H1 (cell line): Measurements from ENCODE around the gene SPTBN5. TPM values are rescaled to one million over a fixed set of nuclear protein-coding genes. Genes with fewer than 3 reads are reported as not detected.

Experiments
- CTCF ChIA-PET: fragments of 300-600 bp; sonication (Branson Sonifier 250); formaldehyde crosslinking; loops from one replicate; lab custom pipeline; 2021; ENCODE audit not compliant: partially characterized antibody; lab: Charles Lee
- POLR2A ChIA-PET: fragments of 300-600 bp; sonication (Branson Sonifier 250); formaldehyde crosslinking; loops from one replicate; lab custom pipeline; 2021; ENCODE audit warnings: inconsistent platforms; ENCODE audit not compliant: partially characterized antibody; lab: Charles Lee
- DNase-seq, 2 experiments: peaks; one replicate each; pipeline versions ENCODE4 v3.0.0 to v3.0.0-alpha.2; 2010 to 2022; ENCODE audit warnings: low spot score in 2 of 2, low read depth in 1 of 2, mixed read lengths in 1 of 2
- FAIRE-seq: peaks from 2 replicates; lab custom pipeline; 2011; peaks lifted over from hg19 to GRCh38; lab: Jason Lieb, UNC
- H2AFZ ChIP-seq: 2 replicates; pipeline ENCODE4 v1.8.1; 2012; ENCODE audit warnings: low read length, inconsistent platforms
- H2AK5ac ChIP-seq: 2 replicates; pipeline ENCODE4 v1.6.1; 2013; ENCODE audit warnings: low read depth, low read length
- H2BK120ac ChIP-seq: replicated peaks from 2 replicates; pipeline ENCODE3; 2013; ENCODE audit warnings: low read depth, low read length, inconsistent platforms
- H2BK12ac ChIP-seq: 2 replicates; pipeline ENCODE4 v1.6.1; 2013; ENCODE audit warnings: low read depth, low read length
- H2BK15ac ChIP-seq: 2 replicates; pipeline ENCODE4 v1.6.1; 2013; ENCODE audit warnings: low read length
- H2BK20ac ChIP-seq: 2 replicates; pipeline ENCODE4 v1.6.1; 2013; ENCODE audit warnings: low read length
- H2BK5ac ChIP-seq: 2 replicates; pipeline ENCODE4 v1.6.1; 2013; ENCODE audit warnings: low read depth, low read length
- H3K14ac ChIP-seq: 2 replicates; pipeline ENCODE4 v1.6.1; 2013; ENCODE audit warnings: inconsistent platforms; ENCODE audit not compliant: insufficient read length
- H3K18ac ChIP-seq: 2 replicates; pipeline ENCODE4 v1.6.1; 2013; ENCODE audit warnings: low read length; ENCODE audit errors: extremely low read depth
- H3K23ac ChIP-seq: 2 replicates; pipeline ENCODE4 v1.6.1; 2013; ENCODE audit warnings: inconsistent platforms; ENCODE audit not compliant: insufficient read length
- H3K23me2 ChIP-seq: 2 replicates; pipeline ENCODE4 v1.6.1; 2013; ENCODE audit warnings: low read depth, low read length
- H3K27ac ChIP-seq: 2 replicates; pipeline ENCODE4 v1.6.1; 2011; ENCODE audit warnings: low read depth, low read length, inconsistent platforms
- H3K27me3 ChIP-seq, 4 experiments: replicated peaks in 1 of 4; 1 replicate in 1 of 4; 2 replicates in 3 of 4; pipeline versions ENCODE4 v1.6.1 to v1.8.1; 2011 to 2013; ENCODE audit warnings: low read length in 3 of 4, mild to moderate bottlenecking in 3 of 4, inconsistent platforms in 2 of 4, mixed read lengths in 2 of 4, moderate library complexity in 1 of 4; ENCODE audit not compliant: control insufficient read depth in 3 of 4, insufficient read depth in 3 of 4; ENCODE audit errors: extremely low read depth in 1 of 4
- H3K36me3 ChIP-seq, 4 experiments: 2 replicates each; pipeline versions ENCODE4 v1.6.1 to v1.8.1; 2011 to 2013; ENCODE audit warnings: mild to moderate bottlenecking in 4 of 4, low read length in 3 of 4, moderate library complexity in 2 of 4, control low read depth in 1 of 4, inconsistent platforms in 1 of 4; ENCODE audit not compliant: insufficient read depth in 4 of 4, control insufficient read depth in 2 of 4
- H3K4ac ChIP-seq: replicated peaks from 2 replicates; pipeline ENCODE3; 2013; ENCODE audit warnings: low read length, low read depth, mixed read lengths, inconsistent platforms; ENCODE audit not compliant: insufficient read length
- H3K4me1 ChIP-seq, 4 experiments: replicated peaks in 1 of 4; 1 replicate in 1 of 4; 2 replicates in 3 of 4; pipeline versions ENCODE4 v1.6.1 to v1.8.1; 2011 to 2013; ENCODE audit warnings: low read length in 3 of 4, inconsistent platforms in 2 of 4, mixed read lengths in 1 of 4; ENCODE audit not compliant: insufficient read depth in 4 of 4, control insufficient read depth in 3 of 4
- H3K4me2 ChIP-seq, 2 experiments: 2 replicates each; pipeline versions ENCODE4 v1.6.1 to v1.8.1; 2011 to 2013; ENCODE audit warnings: low read depth in 2 of 2, low read length in 2 of 2, control low read depth in 1 of 2, inconsistent platforms in 1 of 2, mild to moderate bottlenecking in 1 of 2; ENCODE audit not compliant: insufficient read depth in 1 of 2
- H3K4me3 ChIP-seq, 4 experiments: fragments of 200-600, 300-600 bp in 1 of 4; sonication (generic), shearing (Covaris generic), sonication (Bioruptor Twin) in 1 of 4; 2 replicates each; pipeline versions ENCODE4 v1.5.1 to v1.8.1; 2011 to 2016; ENCODE audit warnings: low read length in 4 of 4, low read depth in 3 of 4, control low read depth in 2 of 4, inconsistent platforms in 2 of 4, mild to moderate bottlenecking in 2 of 4, mixed read lengths in 1 of 4, moderate library complexity in 1 of 4; ENCODE audit not compliant: insufficient read depth in 2 of 4; ENCODE audit errors: extremely low read depth in 1 of 4
- H3K56ac ChIP-seq: replicated peaks from 2 replicates; pipeline ENCODE3; 2013; ENCODE audit warnings: low read depth, mild to moderate bottlenecking, mixed read lengths, low read length, inconsistent platforms; ENCODE audit not compliant: insufficient read length
- H3K79me1 ChIP-seq: 2 replicates; pipeline ENCODE4 v1.6.1; 2013; ENCODE audit warnings: low read depth, low read length, control low read depth
- H3K79me2 ChIP-seq, 2 experiments: 2 replicates each; pipeline versions ENCODE4 v1.6.1 to v1.8.1; 2012 to 2013; ENCODE audit warnings: low read length in 2 of 2, mild to moderate bottlenecking in 2 of 2, inconsistent platforms in 1 of 2; ENCODE audit not compliant: insufficient read depth in 2 of 2, control insufficient read depth in 1 of 2
- H3K9ac ChIP-seq, 4 experiments: replicated peaks in 1 of 4; 1 replicate in 1 of 4; 2 replicates in 3 of 4; pipeline versions ENCODE4 v1.6.1 to v1.8.1; 2011 to 2013; ENCODE audit warnings: low read depth in 3 of 4, low read length in 3 of 4, control low read depth in 2 of 4, mild to moderate bottlenecking in 2 of 4, moderate library complexity in 2 of 4, inconsistent platforms in 1 of 4; ENCODE audit errors: extremely low read depth in 1 of 4
- H3K9me3 ChIP-seq, 2 experiments: 2 replicates each; pipeline versions ENCODE4 v1.6.1 to v1.8.1; 2012 to 2013; ENCODE audit warnings: mild to moderate bottlenecking in 2 of 2, moderate library complexity in 2 of 2, control low read depth in 1 of 2, inconsistent platforms in 1 of 2, low read depth in 1 of 2, low read length in 1 of 2, mixed read lengths in 1 of 2; ENCODE audit not compliant: insufficient read depth in 2 of 2
- H4K20me1 ChIP-seq, 2 experiments: replicated peaks in 1 of 2; 2 replicates each; pipeline versions ENCODE3 to v1.8.1; 2011 to 2013; ENCODE audit warnings: inconsistent platforms in 2 of 2, low read length in 2 of 2, mild to moderate bottlenecking in 1 of 2; ENCODE audit not compliant: insufficient read depth in 2 of 2, control insufficient read depth in 1 of 2
- H4K5ac ChIP-seq: 2 replicates; pipeline ENCODE4 v1.6.1; 2013; ENCODE audit warnings: low read length, low read depth, mixed read lengths, inconsistent platforms; ENCODE audit not compliant: insufficient read length
- H4K8ac ChIP-seq: 2 replicates; pipeline ENCODE4 v1.8.0; 2013; ENCODE audit warnings: mild to moderate bottlenecking, moderate library complexity, low read length, inconsistent platforms; ENCODE audit not compliant: insufficient read depth; ENCODE audit errors: extremely low read depth
- H4K91ac ChIP-seq: replicated peaks from 2 replicates; pipeline ENCODE3; 2013; ENCODE audit warnings: low read length, mixed read lengths, inconsistent platforms; ENCODE audit not compliant: insufficient read length
- KDM5A ChIP-seq: fragments of 200-600 bp; IDR thresholded peaks from 2 replicates; pipeline ENCODE4 v1.7.1; 2012; ENCODE audit warnings: mild to moderate bottlenecking, low read length, inconsistent platforms, mixed read lengths
- PHF8 ChIP-seq: fragments of 200-600 bp; sonication (generic); conservative IDR thresholded peaks from 2 replicates; pipeline ENCODE4 v1.7.1; 2012; ENCODE audit warnings: low read depth, mild to moderate bottlenecking, inconsistent platforms, low read length, moderate library complexity
- SP1 ChIP-seq: IDR thresholded peaks from 2 replicates; pipeline ENCODE4 v1.6.1; 2011; ENCODE audit warnings: low read depth, low read length
- WGBS, 2 experiments: shearing (Covaris generic) in 1 of 2; methylation state at CpG; one replicate each; pipeline versions ENCODE4 v1.1.6 to v1.1.7; 2013 to 2015; ENCODE audit warnings: low lambda C conversion rate in 2 of 2, mixed read lengths in 2 of 2, inconsistent platforms in 1 of 2, low coverage in 1 of 2, missing lambda C conversion rate in 1 of 2; ENCODE audit not compliant: insufficient replicate concordance in 2 of 2, insufficient coverage in 1 of 2, insufficient read length in 1 of 2; ENCODE audit errors: extremely low coverage in 1 of 2, missing lambda C conversion rate in 1 of 2; 5-methylcytosine and 5-hydroxymethylcytosine counted together
- polyA plus RNA-seq, 7 experiments: library from polyadenylated mRNA; depleted of rRNA in 3 of 7; stranded (reverse) in 5 of 7; unstranded in 2 of 7; fragments of >200 nt in 5 of 7; fragments of 200-250 nt in 2 of 7; gene quantifications; 1 replicate in 5 of 7; 2 replicates in 1 of 7; 4 replicates in 1 of 7; pipeline versions ENCODE4 v1.2.1 to v1.2.3, GENCODE V29; 2011 to 2013; ENCODE audit warnings: missing spikeins in 2 of 7, mixed read lengths in 2 of 7
- total RNA-seq: library from RNA; stranded (reverse); fragmentation: NEBNext Ultra II Directional; extraction: Animal tissue kit (Norgen Biotek cat#: 25700); gene quantifications from 2 replicates; pipeline ENCODE4 v1.2.1, GENCODE V29; 2021

Gene SPTBN5
- total and polyA plus RNA-seq, 2 of the 8 experiments (the other 6 are each of a cell fraction or from before 2014, with no cell fraction given), result 0.32 to 0.84 TPM

- no peak overlapping the region for H3K23ac ChIP-seq
- no peak overlapping the region for H3K9ac ChIP-seq
- H3K27ac ChIP-seq, result no peak overlapping the region
- H3K4me1 ChIP-seq, result no peaks in the 10 kb centered on the region; a peak in 1 of 7 replicates
- H3K4ac ChIP-seq, result no peak overlapping the region
- H4K91ac ChIP-seq, result no peak overlapping the region
- no peak overlapping the region for H3K4me3 ChIP-seq
- POLR2A ChIA-PET, result interaction anchor here (1.0 to 1.4 kb wide), 4 partner anchors 11 to 34 kb away, joined by 3 to 5 read pairs (median 4); no protein-coding TSS in a partner anchor
- no peak for FAIRE-seq
- 95% methylated on average over 13 of the region's 14 CpGs; no CpG with 5 or more reads in 1 of the 2 experiments for WGBS, 2 experiments
- no peaks in the 10 kb centered on the region for H4K20me1 ChIP-seq
- 0 out of 2 replicates have a peak, but pooled peaks cover 2% of the 10 kb centered on the region for H3K23me2 ChIP-seq
- no peak overlapping the region for H3K14ac ChIP-seq
- peaks cover 0 to 7% (median 2%) of the 10 kb centered on the region in 4 experiments; a peak in 3 of 8 replicates for H3K36me3 ChIP-seq
- H4K5ac ChIP-seq, result no peak overlapping the region
- no peak overlapping the region for H2AFZ ChIP-seq
- no peak overlapping the region for H3K4me2 ChIP-seq
- no peak overlapping the region for H2BK12ac ChIP-seq
- no peak for DNase-seq
- no peaks in the 10 kb centered on the region for H3K79me1 ChIP-seq
- no peaks in the 10 kb centered on the region for H3K79me2 ChIP-seq
- no peak overlapping the region for H2AK5ac ChIP-seq
- H3K56ac ChIP-seq, result no peak overlapping the region
- no peak overlapping the region for H2BK15ac ChIP-seq
- CTCF ChIA-PET, result interaction anchor here (1.0 to 6.7 kb wide), 5 partner anchors 10 to 34 kb away, joined by 4 to 30 read pairs (median 5); no protein-coding TSS in a partner anchor
- H3K27me3 ChIP-seq, result no peaks in the 10 kb centered on the region
- no peak overlapping the region for H4K8ac ChIP-seq
- H3K18ac ChIP-seq, result no peak overlapping the region
- H2BK5ac ChIP-seq, result no peak overlapping the region
- no peak overlapping the region for H2BK120ac ChIP-seq
- no peak overlapping the region for H2BK20ac ChIP-seq
- H3K9me3 ChIP-seq, result no peaks in the 10 kb centered on the region
- TF ChIP-seq KDM5A (no peak), SP1 (no peak), PHF8 (no peak)
Measured at GRCh38 chr15:41847206-41847605, 46.6 kb downstream of the SPTBN5 start.
